Smooth muscle cell (in vitro differentiated cells): ENCODE data around the gene KCNA10. TPM values are rescaled to one million over a fixed set of nuclear protein-coding genes. Genes with fewer than 3 reads are reported as not detected.

Experiments
- DNase-seq: peaks from one replicate; lab custom pipeline; 2025; ENCODE audit not compliant: unreplicated experiment; lab: John Stamatoyannopoulos, UW
- H2AFZ ChIP-seq: fragments of 200-600 bp; sonication (generic); 2 replicates; pipeline ENCODE4 v1.6.0; 2016; ENCODE audit warnings: antibody characterized with exemption, low read depth, mild to moderate bottlenecking
- H3F3A ChIP-seq: fragments of 200-600 bp; sonication (generic); 2 replicates; pipeline ENCODE4 v1.6.0; 2017; ENCODE audit warnings: antibody characterized with exemption, low read depth
- H3K27ac ChIP-seq: fragments of 200-600 bp; sonication (generic); 2 replicates; pipeline ENCODE4 v1.5.1; 2016; ENCODE audit warnings: low read depth, mild to moderate bottlenecking
- H3K27me3 ChIP-seq: fragments of 200-600 bp; sonication (generic); 2 replicates; pipeline ENCODE4 v1.6.1; 2016; ENCODE audit warnings: low read depth, mild to moderate bottlenecking
- H3K36me3 ChIP-seq: fragments of 200-600 bp; sonication (generic); 2 replicates; pipeline ENCODE4 v1.5.1; 2016; ENCODE audit warnings: low read depth
- H3K4me1 ChIP-seq: fragments of 200-600 bp; sonication (generic); 2 replicates; pipeline ENCODE4 v1.5.1; 2016; ENCODE audit warnings: low read depth
- H3K4me2 ChIP-seq: fragments of 200-600 bp; sonication (generic); 2 replicates; pipeline ENCODE4 v1.6.0; 2016; ENCODE audit warnings: mild to moderate bottlenecking
- H3K4me3 ChIP-seq: fragments of 200-600 bp; sonication (generic); 2 replicates; pipeline ENCODE4 v1.5.1; 2016; ENCODE audit warnings: mild to moderate bottlenecking
- H3K79me2 ChIP-seq: fragments of 200-600 bp; sonication (generic); 2 replicates; pipeline ENCODE4 v1.6.0; 2016; ENCODE audit warnings: low read depth, mild to moderate bottlenecking
- H3K9ac ChIP-seq: fragments of 200-600 bp; sonication (generic); 2 replicates; pipeline ENCODE4 v1.6.0; 2016; ENCODE audit warnings: low read depth
- H3K9me3 ChIP-seq: fragments of 200-600 bp; sonication (generic); replicated peaks from 2 replicates; pipeline ENCODE4 v1.5.1; 2016; ENCODE audit warnings: low read depth
- H4K20me1 ChIP-seq: fragments of 200-600 bp; sonication (generic); 2 replicates; pipeline ENCODE4 v1.6.0; 2016; ENCODE audit warnings: low read depth
- CTCF ChIP-seq: fragments of 200-600 bp; sonication (generic); IDR thresholded peaks from 2 replicates; pipeline ENCODE4 v1.5.1; 2017; ENCODE audit warnings: borderline replicate concordance, mild to moderate bottlenecking, antibody characterized with exemption; ENCODE audit not compliant: insufficient read depth, poor library complexity, severe bottlenecking
- WGBS: methylation state at CpG from one replicate; pipeline ENCODE4 v1.1.7; 2016; ENCODE audit warnings: low lambda C conversion rate; 5-methylcytosine and 5-hydroxymethylcytosine counted together
- polyA plus RNA-seq: library from polyadenylated mRNA; unstranded; fragments of >200 nt; fragmentation: Nextera tagmentation; extraction: Ambion mirVana; gene quantifications from 2 replicates; pipeline ENCODE4 v1.2.1, GENCODE V29; 2016
- total RNA-seq: library from RNA; depleted of rRNA; stranded (reverse); fragments of >200 nt; gene quantifications from 2 replicates; pipeline ENCODE4 v1.2.3, GENCODE V29; 2014

KCNA10 gene
- total and polyA plus RNA-seq, 2 experiments from 2014 or later, result not detected

GRCh38 chr1:110520827-110521226, 1.9 kb upstream of the KCNA10 start:
- no peak for DNase-seq
- 79% methylated on average over 3 of the region's 3 CpGs for WGBS
- Histone ChIP-seq H4K20me1 (no peaks in the 10 kb centered on the region), H3F3A (no peaks in the 10 kb centered on the region), H3K36me3 (no peaks in the 10 kb centered on the region), H3K27ac (no peak overlapping the region), H2AFZ (no peak overlapping the region), H3K4me2 (no peak overlapping the region), H3K9ac (no peak overlapping the region), H3K79me2 (no peaks in the 10 kb centered on the region), H3K4me1 (no peaks in the 10 kb centered on the region), H3K9me3 (no peaks in the 10 kb centered on the region), H3K4me3 (no peak overlapping the region), H3K27me3 (peaks cover 3% of the 10 kb centered on the region)
- TF ChIP-seq CTCF, result no peak

- H3K27me3 ChIP-seq, result no peaks in the 10 kb centered on the region
- H3F3A ChIP-seq, result no peaks in the 10 kb centered on the region
- WGBS, result 83% methylated on average over 5 of the region's 5 CpGs
- DNase-seq, result no peak
- no peaks in the 10 kb centered on the region for H3K9me3 ChIP-seq
- no peaks in the 10 kb centered on the region for H4K20me1 ChIP-seq
- no peak overlapping the region for H3K4me2 ChIP-seq
- H3K9ac ChIP-seq, result no peak overlapping the region
- TF ChIP-seq CTCF, result no peak
- no peak overlapping the region for H2AFZ ChIP-seq
- no peaks in the 10 kb centered on the region for H3K4me1 ChIP-seq
- H3K4me3 ChIP-seq, result no peak overlapping the region
- no peaks in the 10 kb centered on the region for H3K36me3 ChIP-seq
- H3K79me2 ChIP-seq, result no peaks in the 10 kb centered on the region
- no peak overlapping the region for H3K27ac ChIP-seq
Observed at GRCh38 chr1:110515891-110516290, 3.1 kb downstream of the KCNA10 start.

- H3K4me1 ChIP-seq, result no peaks in the 10 kb centered on the region
- no peak overlapping the region for H3K9ac ChIP-seq
- H4K20me1 ChIP-seq, result no peaks in the 10 kb centered on the region
- no peak overlapping the region for H3K4me2 ChIP-seq
- no peaks in the 10 kb centered on the region for H3K9me3 ChIP-seq
- H2AFZ ChIP-seq, result no peak overlapping the region
- H3K4me3 ChIP-seq, result no peak overlapping the region
- no peak for DNase-seq
- H3F3A ChIP-seq, result no peaks in the 10 kb centered on the region
- no peak overlapping the region for H3K27ac ChIP-seq
- H3K36me3 ChIP-seq, result no peaks in the 10 kb centered on the region
- no peak for TF ChIP-seq CTCF
- H3K79me2 ChIP-seq, result no peaks in the 10 kb centered on the region
- no peaks in the 10 kb centered on the region for H3K27me3 ChIP-seq
Observed at GRCh38 chr1:110515041-110515440, 3.9 kb downstream of the KCNA10 start.

GRCh38 chr1:110513511-110513910, 5.5 kb downstream of the KCNA10 start:
- no peak for TF ChIP-seq CTCF
- Histone ChIP-seq H3K4me3 (no peak overlapping the region), H3K27ac (no peak overlapping the region), H3K79me2 (no peaks in the 10 kb centered on the region), H3F3A (no peaks in the 10 kb centered on the region), H2AFZ (peak overlapping the region; percentile 54), H4K20me1 (no peaks in the 10 kb centered on the region), H3K4me2 (no peak overlapping the region), H3K4me1 (no peaks in the 10 kb centered on the region), H3K9me3 (no peaks in the 10 kb centered on the region), H3K27me3 (no peaks in the 10 kb centered on the region), H3K36me3 (no peaks in the 10 kb centered on the region), H3K9ac (no peak overlapping the region)
- DNase-seq, result no peak
- WGBS, result 19% methylated on average over 8 of the region's 8 CpGs
